ENCODE results near the gene PIGL.
"Not testable (repeated sequence)": the region's sequence is repeated elsewhere in the genome, so short reads cannot be mapped to it uniquely, and the experiment has no call there.

The PIGL gene

GRCh38 chr17:16216341-16217001 is 539 bp upstream of the PIGL start:
- DNase-seq (ENCODE audit: low spot score): not testable (repeated sequence)

DNA sequence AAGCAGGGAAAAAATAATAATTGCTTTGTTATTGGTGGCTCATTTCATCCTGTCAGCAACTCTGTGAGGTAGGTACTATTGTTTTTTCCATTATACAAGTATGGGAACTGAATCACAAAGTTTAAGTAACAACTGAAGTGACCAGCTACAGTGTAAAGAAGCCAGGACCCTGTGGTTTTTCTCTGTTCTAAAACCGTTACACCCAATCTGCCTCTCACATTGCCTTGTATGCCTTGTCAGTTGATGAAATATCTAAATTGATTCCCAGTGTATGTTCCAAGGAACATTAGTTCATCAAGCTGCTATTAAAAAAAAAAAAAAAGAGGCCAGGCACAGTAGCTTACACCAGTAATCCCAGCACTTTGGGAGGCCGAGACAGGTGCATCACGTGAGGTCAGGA is 5.4 kb downstream of the PIGL start:
- DNase-seq (ENCODE audit: low spot score): no peak

DNA sequence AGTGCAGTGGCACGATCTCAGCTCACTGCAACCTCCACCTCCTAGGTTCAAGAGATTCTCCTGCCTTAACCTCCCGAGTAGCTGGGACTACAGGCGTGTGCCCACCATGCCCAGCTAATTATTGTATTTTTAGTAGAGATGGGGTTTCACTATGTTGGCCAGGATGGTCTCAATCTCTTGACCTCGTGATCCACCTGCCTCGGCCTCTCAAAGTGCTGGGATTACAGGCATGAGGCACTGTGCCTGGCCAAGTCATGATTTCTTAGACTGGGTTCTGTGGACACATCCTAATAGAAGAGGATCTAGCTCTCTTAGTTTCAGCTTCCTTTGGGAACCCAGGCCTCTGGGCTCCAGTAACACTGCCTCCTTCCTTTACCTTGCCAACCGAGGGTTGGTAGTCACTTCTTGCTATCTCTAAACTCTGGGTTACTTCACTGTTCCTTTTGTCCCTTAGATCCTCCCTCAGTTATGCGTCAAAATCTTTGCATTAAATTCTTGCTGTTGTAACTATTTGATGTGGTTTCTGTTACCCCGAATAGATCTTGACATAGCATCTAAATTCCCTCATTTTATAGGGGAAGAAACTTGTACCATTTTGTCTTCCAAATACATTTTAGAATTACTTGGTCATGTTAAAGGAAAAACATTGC is 13.0 kb downstream of the PIGL start:
- not testable (repeated sequence) for DNase-seq (ENCODE audit: low spot score)

- DNase-seq (ENCODE audit: low spot score): no peak
These were observed 15.4 kb downstream of the PIGL start for GRCh38 chr17:16232391-16232790.

- no peak for DNase-seq (ENCODE audit: low spot score)
These were observed 22.9 kb downstream of the PIGL start for GRCh38 chr17:16239931-16240330.

GRCh38 chr17:16241906-16242399 is 24.9 kb downstream of the PIGL start:
- DNase-seq (ENCODE audit: low spot score): no peak

- no peak for DNase-seq (ENCODE audit: low spot score)
These were observed 26.4 kb downstream of the PIGL start for GRCh38 chr17:16243385-16243784.

GRCh38 chr17:16243801-16244567 is 27.0 kb downstream of the PIGL start:
- DNase-seq (ENCODE audit: low spot score): no peak

- no peak for DNase-seq (ENCODE audit: low spot score)
These were observed 30.6 kb downstream of the PIGL start for GRCh38 chr17:16247586-16247984.

GRCh38 chr17:16250635-16251034 is 33.6 kb downstream of the PIGL start:
- no peak for DNase-seq (ENCODE audit: low spot score)

- no peak for DNase-seq (ENCODE audit: low spot score)
These were observed 34.0 kb downstream of the PIGL start for GRCh38 chr17:16251043-16251442.

DNA sequence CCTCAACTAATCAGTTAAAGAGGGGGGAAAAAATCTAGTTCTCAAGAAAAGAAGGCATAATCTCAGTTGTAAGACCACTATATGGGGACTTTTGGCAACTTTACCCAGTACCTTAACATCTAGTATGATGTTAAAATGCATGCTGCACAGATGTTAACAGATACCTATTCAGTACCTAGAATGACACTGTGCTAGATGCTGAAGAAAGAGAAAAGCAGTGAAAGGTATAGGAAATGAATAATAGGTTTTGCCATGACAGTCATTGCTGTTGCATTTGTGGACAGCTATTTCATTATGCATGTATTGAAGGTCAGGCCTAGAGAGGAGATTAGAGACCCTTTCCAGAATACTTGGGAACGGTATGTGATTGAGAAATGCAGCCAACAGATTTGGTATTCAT is 34.5 kb downstream of the PIGL start:
- DNase-seq (ENCODE audit: low spot score): no peak

GRCh38 chr17:16254773-16255400 is 37.9 kb downstream of the PIGL start:
- no peak for DNase-seq (ENCODE audit: low spot score)

DNA sequence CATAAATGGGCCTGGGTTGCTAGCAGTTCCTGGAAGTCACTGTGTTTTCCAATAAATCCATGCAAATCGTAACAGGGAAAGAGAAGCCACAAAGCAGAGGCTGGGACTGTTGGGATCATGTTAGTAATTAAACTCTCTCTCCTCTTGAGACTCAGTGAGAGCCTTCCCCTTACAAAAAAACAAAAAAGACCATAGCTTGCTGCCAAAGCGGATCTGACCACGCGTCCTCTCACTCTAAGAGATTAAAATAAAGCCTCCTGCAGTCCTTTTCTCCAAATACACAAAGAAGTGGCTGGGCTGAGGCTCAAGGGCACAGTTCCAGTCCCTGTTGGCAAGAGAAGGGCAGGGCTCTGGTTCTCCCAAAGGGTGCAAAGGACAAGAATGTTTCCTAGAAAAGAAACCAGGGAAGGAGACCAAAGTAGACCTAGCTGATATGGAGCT is 38.5 kb downstream of the PIGL start:
- DNase-seq (ENCODE audit: low spot score): no peak

DNA sequence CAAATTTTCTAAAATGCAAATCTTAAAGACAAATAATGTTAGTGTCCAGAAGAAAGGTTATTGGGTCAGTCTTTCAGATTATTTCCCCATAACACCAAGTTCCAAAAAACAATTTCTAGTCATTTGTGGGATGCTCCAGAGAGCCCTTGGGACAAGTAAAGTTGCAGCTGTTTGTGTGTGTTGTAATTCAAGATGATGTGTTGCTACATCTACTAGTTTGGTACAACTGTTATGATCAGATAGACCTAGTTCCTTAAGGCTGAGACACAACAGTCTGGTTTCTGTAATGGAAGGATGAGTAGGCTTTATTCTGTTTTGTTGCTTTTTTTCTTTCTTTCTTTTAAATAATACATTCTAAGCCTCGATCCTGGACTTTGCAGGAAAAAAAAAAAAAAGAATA is 41.9 kb downstream of the PIGL start:
- DNase-seq (ENCODE audit: low spot score): no peak

- DNase-seq (ENCODE audit: low spot score): no peak
These were observed 42.9 kb downstream of the PIGL start for GRCh38 chr17:16259926-16260325.

- no peak for DNase-seq (ENCODE audit: low spot score)
These were observed 44.0 kb downstream of the PIGL start for GRCh38 chr17:16261049-16261448.

- DNase-seq (ENCODE audit: low spot score): no peak
These were observed 45.2 kb downstream of the PIGL start for GRCh38 chr17:16262201-16262600.

GRCh38 chr17:16267174-16267573 is 50.2 kb downstream of the PIGL start:
- DNase-seq (ENCODE audit: low spot score): no peak

- no peak for DNase-seq (ENCODE audit: low spot score)
These were observed 52.6 kb downstream of the PIGL start for GRCh38 chr17:16269658-16270057.

GRCh38 chr17:16272111-16272840 is 55.3 kb downstream of the PIGL start:
- no peak for DNase-seq (ENCODE audit: low spot score)
